Tibial nerve (tissue), 4 donors: Measurements from ENCODE around the gene DEFB118.

ENCODE experiments used
- CTCF ChIP-seq, 5 experiments: fragments of 200-600 bp in 3 of 5; fragments of 450-650 bp in 2 of 5; sonication (generic) in 3 of 5; IDR thresholded peaks; one replicate each; pipeline ENCODE4 v1.5.1; 2016 to 2019; ENCODE audit warnings: antibody characterized with exemption in 5 of 5, mild to moderate bottlenecking in 3 of 5, moderate library complexity in 2 of 5
- EP300 ChIP-seq, 2 donors: sonication (generic); formaldehyde crosslinking; IDR thresholded peaks; one replicate each; pipeline ENCODE4 v1.6.1; 2017; ENCODE audit warnings: antibody characterized with exemption in 2 of 2, mild to moderate bottlenecking in 1 of 2
- POLR2A ChIP-seq, 2 donors: fragments of 450-650 bp; IDR thresholded peaks; one replicate each; pipeline ENCODE4 v1.6.1; 2017; ENCODE audit warnings: antibody characterized with exemption in 2 of 2, mild to moderate bottlenecking in 2 of 2, moderate library complexity in 2 of 2

- no peak for TF ChIP-seq POLR2A (IDR thresholded peaks at IDR 0.05)
- no peak for TF ChIP-seq CTCF (IDR thresholded peaks at IDR 0.05)
- TF ChIP-seq EP300 (IDR thresholded peaks at IDR 0.05): no peak
These were observed 12.4 kb upstream of the DEFB118 start for GRCh38 chr20:31355981-31356380.
